Measurements from ENCODE around the gene CXCL1.

CXCL1 gene

GRCh38 chr4:73848183-73848777 lies 20.9 kb upstream of the CXCL1 start:
- TF ChIP-seq POLR2AphosphoS5 (IDR thresholded peaks at IDR 0.05; ENCODE audit: low read depth, low read length), result no peak
- no peak for TF ChIP-seq PAX5 (IDR thresholded peaks at IDR 0.05; ENCODE audit: insufficient read depth, low read length, severe bottlenecking)
- TF ChIP-seq SPI1 (IDR thresholded peaks at IDR 0.05; ENCODE audit: low read depth, low read length), result no peak
- no peak for TF ChIP-seq POU2F2 (IDR thresholded peaks at IDR 0.05; ENCODE audit: low read depth, low read length)
- TF ChIP-seq POLR2A (IDR thresholded peaks at IDR 0.05; ENCODE audit: low read depth, low read length), result no peak
- TF ChIP-seq TAF1 (IDR thresholded peaks at IDR 0.05; ENCODE audit: low read depth, low read length), result no peak
- no peak for FAIRE-seq
- no peak for DNase-seq (ENCODE audit: insufficient read length, low spot score)

DNA sequence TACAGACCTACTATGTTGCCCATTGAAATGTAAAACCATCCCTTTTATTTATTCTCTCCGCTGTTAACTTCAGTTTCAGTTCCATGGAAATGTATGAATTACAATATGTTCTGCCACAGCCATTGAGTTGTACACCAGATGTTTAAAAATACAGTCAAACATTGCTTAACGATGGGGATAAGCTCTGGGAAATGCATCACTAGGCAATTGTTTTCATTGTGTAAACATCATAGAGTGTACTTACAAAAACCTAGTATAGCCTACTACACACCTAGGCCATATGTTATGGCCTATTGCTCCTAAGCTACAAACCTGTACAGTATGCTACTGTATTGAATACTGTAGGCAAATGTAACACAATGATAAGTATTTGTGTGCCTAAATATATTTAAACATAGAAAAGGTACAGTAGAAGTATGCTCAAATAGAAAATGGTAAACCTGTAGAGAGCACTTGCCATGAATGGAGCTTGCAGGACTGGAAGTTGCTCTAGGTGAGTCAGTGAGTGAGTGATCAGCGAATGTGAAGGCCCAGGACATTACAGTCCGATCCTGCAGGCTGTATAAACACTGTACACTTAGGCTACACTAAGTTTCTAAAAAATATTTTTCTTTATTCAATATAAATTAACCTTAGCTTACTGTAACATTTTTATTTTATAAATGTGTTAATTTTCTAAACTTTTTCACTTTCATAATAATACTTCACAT lies 18.8 kb upstream of the CXCL1 start:
- DNase-seq (ENCODE audit: insufficient read length, low spot score), result no peak
- no peak for FAIRE-seq
- TF ChIP-seq POLR2A (IDR thresholded peaks at IDR 0.05; ENCODE audit: low read depth, low read length), result no peak
- no peak for TF ChIP-seq TAF1 (IDR thresholded peaks at IDR 0.05; ENCODE audit: low read depth, low read length)
- TF ChIP-seq POLR2AphosphoS5 (IDR thresholded peaks at IDR 0.05; ENCODE audit: low read depth, low read length), result no peak
- TF ChIP-seq SPI1 (IDR thresholded peaks at IDR 0.05; ENCODE audit: low read depth, low read length), result no peak
- TF ChIP-seq POU2F2 (IDR thresholded peaks at IDR 0.05; ENCODE audit: low read depth, low read length), result no peak
- no peak for TF ChIP-seq PAX5 (IDR thresholded peaks at IDR 0.05; ENCODE audit: insufficient read depth, low read length, severe bottlenecking)

- FAIRE-seq, result no peak
Measured at GRCh38 chr4:73851293-73851692, 17.9 kb upstream of the CXCL1 start.

GRCh38 chr4:73852771-73853170 lies 16.4 kb upstream of the CXCL1 start:
- no peak for FAIRE-seq
- DNase-seq (ENCODE audit: insufficient read length, low spot score), result no peak
- TF ChIP-seq TAF1 (IDR thresholded peaks at IDR 0.05; ENCODE audit: low read depth, low read length) (no peak), SPI1 (IDR thresholded peaks at IDR 0.05; ENCODE audit: low read depth, low read length) (no peak), PAX5 (IDR thresholded peaks at IDR 0.05; ENCODE audit: insufficient read depth, low read length, severe bottlenecking) (no peak), POU2F2 (IDR thresholded peaks at IDR 0.05; ENCODE audit: low read depth, low read length) (no peak), POLR2A (IDR thresholded peaks at IDR 0.05; ENCODE audit: low read depth, low read length) (no peak), POLR2AphosphoS5 (IDR thresholded peaks at IDR 0.05; ENCODE audit: low read depth, low read length) (no peak)

More at GRCh38 chr4:73851293-73851692, 17.9 kb upstream of the CXCL1 start:
- no peak for TF ChIP-seq POLR2A (IDR thresholded peaks at IDR 0.05; ENCODE audit: low read depth, low read length)
- no peak for TF ChIP-seq POLR2AphosphoS5 (IDR thresholded peaks at IDR 0.05; ENCODE audit: low read depth, low read length)
- TF ChIP-seq PAX5 (IDR thresholded peaks at IDR 0.05; ENCODE audit: insufficient read depth, low read length, severe bottlenecking), result no peak
- no peak for TF ChIP-seq TAF1 (IDR thresholded peaks at IDR 0.05; ENCODE audit: low read depth, low read length)
- no peak for TF ChIP-seq POU2F2 (IDR thresholded peaks at IDR 0.05; ENCODE audit: low read depth, low read length)
- TF ChIP-seq SPI1 (IDR thresholded peaks at IDR 0.05; ENCODE audit: low read depth, low read length), result no peak
- no peak for DNase-seq (ENCODE audit: insufficient read length, low spot score)

- FAIRE-seq (no peak), DNase-seq (ENCODE audit: insufficient read length, low spot score) (no peak)
- TF ChIP-seq PAX5 (IDR thresholded peaks at IDR 0.05; ENCODE audit: insufficient read depth, low read length, severe bottlenecking) (no peak), SPI1 (IDR thresholded peaks at IDR 0.05; ENCODE audit: low read depth, low read length) (no peak), POU2F2 (IDR thresholded peaks at IDR 0.05; ENCODE audit: low read depth, low read length) (no peak), POLR2AphosphoS5 (IDR thresholded peaks at IDR 0.05; ENCODE audit: low read depth, low read length) (no peak), TAF1 (IDR thresholded peaks at IDR 0.05; ENCODE audit: low read depth, low read length) (no peak), POLR2A (IDR thresholded peaks at IDR 0.05; ENCODE audit: low read depth, low read length) (no peak)
Measured at GRCh38 chr4:73853246-73853704, 15.9 kb upstream of the CXCL1 start, which contains the start of gene PF4V1. PF4V1 (plus strand) TSS chr4:73853296; CDS start chr4:73853363, 67 bp downstream.

DNA sequence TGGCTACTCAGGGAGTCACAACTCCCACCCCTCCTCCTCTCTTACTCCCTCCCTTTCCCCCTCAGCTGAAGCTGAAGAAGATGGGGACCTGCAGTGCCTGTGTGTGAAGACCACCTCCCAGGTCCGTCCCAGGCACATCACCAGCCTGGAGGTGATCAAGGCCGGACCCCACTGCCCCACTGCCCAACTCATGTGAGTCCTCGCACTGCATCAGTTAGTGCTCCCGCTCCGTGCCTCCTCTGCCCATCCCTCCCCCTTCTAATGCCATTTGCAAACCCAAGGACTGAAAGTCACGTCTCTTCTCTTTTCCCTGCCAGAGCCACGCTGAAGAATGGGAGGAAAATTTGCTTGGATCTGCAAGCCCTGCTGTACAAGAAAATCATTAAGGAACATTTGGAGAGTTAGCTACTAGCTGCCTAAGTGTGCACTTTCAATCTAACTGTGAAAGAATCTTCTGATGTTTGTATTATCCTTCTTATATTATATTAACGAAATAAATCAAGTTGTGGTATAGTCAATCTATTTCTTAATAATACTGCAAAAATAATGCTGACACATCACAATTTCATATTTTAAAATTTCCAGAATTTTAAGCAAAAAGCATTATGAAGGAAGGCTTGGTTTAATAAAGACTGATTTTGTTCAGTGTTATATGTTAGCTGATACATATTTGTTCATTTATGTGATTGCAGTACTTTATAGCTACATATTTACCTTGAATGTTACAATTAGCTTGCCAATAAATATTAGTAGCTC lies 15.3 kb upstream of the CXCL1 start:
- FAIRE-seq (no peak), DNase-seq (ENCODE audit: insufficient read length, low spot score) (no peak)
- TF ChIP-seq POLR2A (IDR thresholded peaks at IDR 0.05; ENCODE audit: low read depth, low read length) (no peak), POU2F2 (IDR thresholded peaks at IDR 0.05; ENCODE audit: low read depth, low read length) (no peak), TAF1 (IDR thresholded peaks at IDR 0.05; ENCODE audit: low read depth, low read length) (no peak), POLR2AphosphoS5 (IDR thresholded peaks at IDR 0.05; ENCODE audit: low read depth, low read length) (no peak), PAX5 (IDR thresholded peaks at IDR 0.05; ENCODE audit: insufficient read depth, low read length, severe bottlenecking) (no peak), SPI1 (IDR thresholded peaks at IDR 0.05; ENCODE audit: low read depth, low read length) (no peak)

DNA sequence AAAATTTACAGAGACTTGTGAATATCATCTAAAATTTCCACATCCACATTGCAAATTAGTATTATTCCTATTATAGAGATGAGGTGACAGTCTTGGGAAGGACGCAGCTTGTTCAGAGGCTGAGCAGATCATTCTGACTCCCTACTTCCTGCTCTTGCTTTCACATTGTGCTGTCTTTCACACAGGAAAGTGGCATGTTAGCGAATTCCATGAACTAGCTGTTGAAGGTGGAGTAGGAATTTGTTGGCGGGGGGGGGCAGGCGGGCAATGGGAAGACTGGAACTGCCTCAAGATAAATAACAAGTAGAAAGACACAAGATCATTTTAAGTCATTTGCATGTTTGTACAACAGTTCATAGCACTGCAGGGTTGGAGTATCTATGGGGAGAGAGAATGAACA lies 13.8 kb upstream of the CXCL1 start:
- TF ChIP-seq POLR2A (IDR thresholded peaks at IDR 0.05; ENCODE audit: low read depth, low read length), result no peak
- TF ChIP-seq POU2F2 (IDR thresholded peaks at IDR 0.05; ENCODE audit: low read depth, low read length), result no peak
- no peak for TF ChIP-seq POLR2AphosphoS5 (IDR thresholded peaks at IDR 0.05; ENCODE audit: low read depth, low read length)
- TF ChIP-seq TAF1 (IDR thresholded peaks at IDR 0.05; ENCODE audit: low read depth, low read length), result no peak
- no peak for TF ChIP-seq SPI1 (IDR thresholded peaks at IDR 0.05; ENCODE audit: low read depth, low read length)
- no peak for TF ChIP-seq PAX5 (IDR thresholded peaks at IDR 0.05; ENCODE audit: insufficient read depth, low read length, severe bottlenecking)
- DNase-seq (ENCODE audit: insufficient read length, low spot score), result no peak
- FAIRE-seq, result no peak

DNA sequence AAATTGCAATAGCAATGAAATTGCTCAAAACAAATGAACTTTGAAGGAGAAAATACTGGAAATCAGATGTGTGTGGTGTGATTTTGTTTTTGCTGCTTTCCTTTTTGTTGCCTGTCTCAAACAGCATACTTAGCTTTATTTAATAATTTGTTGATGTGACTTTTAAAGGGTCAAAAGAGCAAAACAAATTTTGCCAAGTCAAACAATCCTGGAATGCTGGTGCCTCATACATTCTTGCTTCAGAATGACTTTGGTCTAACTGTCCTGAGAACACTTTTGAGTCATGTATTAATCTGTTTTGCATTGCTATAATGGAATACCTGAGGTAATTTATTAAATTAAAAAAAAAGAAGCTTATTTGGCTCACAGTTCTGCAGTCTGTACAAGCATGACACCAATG lies 12.7 kb upstream of the CXCL1 start:
- no peak for DNase-seq (ENCODE audit: insufficient read length, low spot score)
- no peak for TF ChIP-seq PAX5 (IDR thresholded peaks at IDR 0.05; ENCODE audit: insufficient read depth, low read length, severe bottlenecking)
- TF ChIP-seq POU2F2 (IDR thresholded peaks at IDR 0.05; ENCODE audit: low read depth, low read length), result no peak
- TF ChIP-seq TAF1 (IDR thresholded peaks at IDR 0.05; ENCODE audit: low read depth, low read length), result no peak
- no peak for TF ChIP-seq SPI1 (IDR thresholded peaks at IDR 0.05; ENCODE audit: low read depth, low read length)
- no peak for TF ChIP-seq POLR2AphosphoS5 (IDR thresholded peaks at IDR 0.05; ENCODE audit: low read depth, low read length)
- no peak for TF ChIP-seq POLR2A (IDR thresholded peaks at IDR 0.05; ENCODE audit: low read depth, low read length)
- no peak for FAIRE-seq

Measured in GM12891 (cell line).